T-helper 2 cell treated with Interferon-gamma antibody and Interleukin-4, amounts not matched to agents 100 ng/mL and 5 ng/mL, for 36 hours (primary cell): ENCODE data around the gene PLCB1. TPM values are rescaled to one million over a fixed set of nuclear protein-coding genes. Genes with fewer than 3 reads are reported as not detected.

Source experiments
- intact Hi-C: fragments of 100-400 bp; cut with micrococcal nuclease; formaldehyde crosslinking; loops from one replicate; pipeline ENCODE4 v1.15.1; 2023
- total RNA-seq: library from RNA; stranded (reverse); gene quantifications from 2 replicates; pipeline ENCODE4 v1.2.3, GENCODE V29; 2022

PLCB1 gene
- total RNA-seq, 1 donor from 2014 or later, result 0.75 TPM

DNA sequence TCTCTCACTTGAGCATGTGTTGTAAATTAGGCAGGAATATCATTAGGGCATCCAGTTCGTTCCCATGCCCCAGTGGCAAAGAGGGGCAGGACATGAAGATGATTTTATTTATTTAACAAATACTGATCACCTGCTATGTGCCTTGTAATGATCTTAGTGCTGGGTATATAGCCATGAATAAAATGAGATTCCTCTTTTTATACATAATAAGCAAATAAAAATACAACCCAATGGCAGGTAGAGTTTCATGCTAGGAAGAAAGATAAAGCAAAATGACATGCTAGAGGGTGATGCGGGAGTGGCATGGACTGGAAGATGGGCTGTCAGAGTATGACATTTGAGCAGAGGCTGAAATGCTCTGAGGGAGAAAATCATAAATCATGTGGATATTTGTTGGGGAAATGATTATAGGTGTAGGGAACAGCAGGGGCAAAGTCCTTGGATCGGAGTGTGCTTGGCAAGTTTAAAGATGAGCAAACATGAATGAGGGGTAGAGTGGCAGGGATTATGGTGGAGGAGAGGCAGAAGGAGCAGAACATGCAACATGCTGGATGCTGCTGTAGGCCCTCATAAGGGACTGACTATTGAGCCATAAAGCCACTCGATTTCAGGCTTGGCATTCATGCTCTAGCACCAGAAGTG lies 342.1 kb downstream of the PLCB1 start:
- intact Hi-C loops, result no loop called here

- intact Hi-C loops, result no loop called here
Measured at GRCh38 chr20:8476021-8476420, 344.0 kb downstream of the PLCB1 start.

- intact Hi-C loops, result no loop called here
Measured at GRCh38 chr20:8480597-8480996, 348.5 kb downstream of the PLCB1 start.

DNA sequence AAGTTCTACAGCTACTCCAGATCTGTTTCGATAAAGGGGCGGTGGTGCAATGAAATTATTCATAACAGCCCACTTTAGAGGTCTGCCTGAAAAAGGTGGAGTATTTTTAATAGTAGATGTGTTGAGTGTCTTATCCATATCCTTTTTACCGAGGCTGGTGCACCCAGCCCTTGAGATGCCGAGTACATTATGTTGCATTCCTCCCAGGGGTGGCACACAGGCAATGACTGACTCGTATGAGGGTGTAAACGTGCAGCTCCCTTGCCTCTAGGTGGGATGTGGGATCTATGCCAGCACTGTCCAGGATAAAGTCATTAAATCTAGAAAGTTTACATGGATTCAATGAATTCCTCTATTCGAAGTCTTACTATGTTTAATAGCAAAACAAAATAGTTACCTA lies 355.6 kb downstream of the PLCB1 start:
- intact Hi-C loops, result no loop called here

- intact Hi-C loops, result no loop called here
Measured at GRCh38 chr20:8489094-8489883, 357.2 kb downstream of the PLCB1 start.

DNA sequence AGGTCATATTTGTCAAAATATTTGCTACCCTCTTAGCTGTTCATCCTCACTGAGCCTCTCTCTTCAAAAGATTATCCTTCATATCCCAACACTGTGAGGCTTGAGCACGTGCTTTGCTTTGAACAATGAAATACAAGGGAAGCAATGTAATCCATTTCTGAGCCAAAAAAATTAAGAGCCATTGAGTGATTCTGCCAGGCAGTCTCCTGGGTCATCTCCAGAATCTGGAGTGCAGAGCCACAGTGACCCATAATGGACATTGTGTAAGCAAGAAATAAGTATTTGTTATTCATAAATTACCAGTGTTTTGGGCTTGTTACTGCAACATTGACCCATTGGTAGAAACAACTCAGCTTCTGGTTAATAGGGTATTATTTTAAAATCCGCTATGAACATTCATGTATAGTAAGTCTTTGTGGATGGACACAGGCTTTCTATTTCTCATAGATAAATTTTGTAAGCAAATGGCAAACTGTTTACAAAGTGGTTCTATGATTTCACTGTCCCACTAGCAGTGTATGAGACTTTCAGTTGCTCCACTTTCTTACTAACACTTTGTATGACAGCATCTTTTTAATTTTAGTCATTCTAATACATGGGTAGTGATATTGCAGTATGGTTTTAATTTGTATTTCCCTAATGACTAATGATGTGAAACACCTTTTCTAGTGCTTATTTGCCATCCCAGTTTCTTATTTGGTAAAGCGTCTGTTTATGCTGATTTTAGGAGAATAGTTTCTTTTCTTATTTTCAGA lies 358.2 kb downstream of the PLCB1 start:
- intact Hi-C loops, result no loop called here

DNA sequence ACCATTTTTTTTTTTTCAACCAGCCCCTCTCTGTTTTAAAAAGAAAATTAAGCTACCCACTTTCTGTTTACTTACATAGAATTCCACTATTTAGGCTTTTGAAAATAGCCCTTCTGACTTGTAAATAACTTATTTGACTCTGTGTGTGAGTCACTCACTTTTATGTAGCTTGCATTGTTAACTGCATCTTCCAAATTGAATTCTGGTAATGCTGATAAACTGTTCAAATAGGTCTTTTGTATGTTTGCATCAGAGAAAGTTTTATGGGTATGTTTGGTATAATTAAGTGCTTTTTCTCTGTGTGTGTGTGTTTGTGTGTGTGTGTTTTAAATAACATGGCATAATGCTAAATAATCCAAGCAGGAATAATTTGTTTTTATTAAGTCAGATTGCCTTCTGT lies 360.1 kb downstream of the PLCB1 start:
- intact Hi-C loops, result no loop called here

DNA sequence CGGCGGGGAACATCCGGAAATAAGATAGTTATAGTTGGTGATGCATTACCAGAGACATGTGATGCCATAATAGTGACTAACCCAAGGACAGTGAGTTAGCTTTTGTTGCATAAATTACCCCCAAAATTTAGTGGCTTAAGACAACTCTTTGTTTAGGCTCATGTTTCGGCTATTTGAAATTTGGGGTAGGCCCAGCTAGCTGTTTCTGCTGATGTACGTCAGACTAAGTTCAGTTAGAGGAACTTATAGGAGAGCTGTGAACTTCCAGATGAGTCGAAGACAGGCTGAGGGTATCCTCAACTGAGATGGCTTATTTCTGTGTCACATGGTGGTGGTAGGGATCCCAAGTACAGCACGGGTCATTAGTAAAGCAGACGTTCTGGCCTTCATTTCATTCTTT lies 366.5 kb downstream of the PLCB1 start:
- intact Hi-C loops, result no loop called here

- intact Hi-C loops, result no loop called here
Measured at GRCh38 chr20:8504030-8504429, 372.0 kb downstream of the PLCB1 start.

- intact Hi-C loops, result no loop called here
Measured at GRCh38 chr20:8505476-8506200, 373.6 kb downstream of the PLCB1 start.

- intact Hi-C loops, result no loop called here
Measured at GRCh38 chr20:8507231-8507630, 375.2 kb downstream of the PLCB1 start.

DNA sequence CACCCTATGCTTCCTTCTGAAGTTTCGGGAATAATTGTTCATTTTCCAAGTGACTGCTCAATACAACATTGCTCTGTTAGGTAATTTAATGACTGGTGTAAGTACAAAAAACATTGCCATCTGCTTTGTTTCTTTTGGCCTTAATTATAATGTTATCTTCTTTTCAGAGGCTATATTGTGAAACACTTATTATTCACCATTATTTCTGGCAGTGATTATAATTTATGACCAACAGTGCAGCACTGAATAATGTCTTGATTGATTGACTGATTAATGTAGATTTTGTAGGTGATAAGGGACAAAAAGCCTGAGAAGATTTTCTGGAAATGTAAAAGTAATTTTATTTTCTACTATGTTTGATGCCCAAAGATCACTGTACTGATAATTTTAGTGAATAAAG lies 377.7 kb downstream of the PLCB1 start:
- intact Hi-C loops, result no loop called here

- intact Hi-C loops, result no loop called here
Measured at GRCh38 chr20:8510808-8511207, 378.7 kb downstream of the PLCB1 start.

GRCh38 chr20:8512003-8512402 lies 379.9 kb downstream of the PLCB1 start:
- intact Hi-C loops, result no loop called here

DNA sequence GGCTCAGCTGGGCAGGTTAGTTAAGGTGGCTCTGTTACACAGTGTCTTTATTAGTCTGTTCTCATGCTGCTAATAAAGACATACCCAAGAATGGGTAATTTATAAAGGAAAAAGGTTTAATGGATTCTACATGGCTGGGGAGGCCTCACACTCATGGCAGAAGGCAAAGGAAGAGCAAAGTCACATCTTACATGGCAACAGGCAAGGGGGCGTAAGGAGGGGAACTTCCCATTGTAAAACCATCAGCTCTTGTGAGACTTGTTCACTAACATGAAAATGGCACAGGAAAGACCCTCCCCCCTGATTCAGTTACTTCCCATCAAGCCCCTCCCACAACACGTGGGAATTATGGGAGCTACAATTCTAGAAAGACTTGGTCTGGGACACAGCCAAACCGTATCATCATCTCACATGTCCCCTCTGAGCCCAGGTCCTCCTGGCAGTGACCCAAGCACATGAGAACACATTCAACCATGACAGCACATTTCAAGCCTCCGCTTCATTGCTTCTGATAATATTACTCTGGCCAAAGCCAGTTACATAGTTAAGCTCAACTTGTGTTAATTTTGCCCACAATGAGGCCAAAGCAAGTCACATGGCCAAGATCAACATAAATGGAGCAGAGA lies 383.9 kb downstream of the PLCB1 start:
- intact Hi-C loops, result no loop called here

GRCh38 chr20:8518878-8519277 lies 386.8 kb downstream of the PLCB1 start:
- intact Hi-C loops, result no loop called here

- intact Hi-C loops, result no loop called here
Measured at GRCh38 chr20:8519887-8520286, 387.8 kb downstream of the PLCB1 start.

DNA sequence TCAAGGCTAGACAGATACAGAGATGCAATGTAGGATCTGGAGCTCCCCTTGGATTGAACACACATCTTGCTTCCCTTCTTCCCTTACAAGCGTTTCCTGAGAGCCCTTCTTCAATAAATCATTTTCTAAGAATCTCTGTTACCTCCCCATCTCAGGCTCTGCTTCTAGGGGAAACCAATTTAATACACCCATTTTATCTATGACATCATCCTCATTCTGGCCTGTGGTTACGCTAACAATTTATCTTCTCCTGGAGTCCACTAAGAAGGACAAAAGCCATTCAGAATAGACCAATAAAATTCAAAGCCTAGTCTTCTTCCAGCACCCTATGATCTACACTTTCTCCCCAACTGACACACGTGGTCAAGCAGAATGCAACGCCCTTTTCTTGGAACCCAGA lies 390.1 kb downstream of the PLCB1 start:
- intact Hi-C loops, result no loop called here

DNA sequence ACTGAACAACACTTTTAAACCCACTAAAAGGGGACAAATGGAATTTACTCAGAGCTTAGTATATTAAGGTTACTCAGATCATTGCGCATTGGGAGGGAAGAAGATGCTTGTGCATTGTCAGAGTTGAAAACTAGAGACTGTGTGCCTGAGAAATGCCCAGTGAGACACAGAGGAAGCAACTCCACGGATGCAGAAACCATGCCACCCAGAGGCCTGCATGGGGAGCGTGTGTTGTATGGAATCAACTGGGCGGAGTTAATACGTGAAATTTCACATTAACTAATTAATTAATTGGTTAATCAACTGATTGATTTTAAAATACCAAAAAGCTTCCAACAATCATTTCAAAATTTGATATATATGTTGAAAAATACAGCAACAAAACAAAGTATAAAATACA lies 391.6 kb downstream of the PLCB1 start:
- intact Hi-C loops, result no loop called here

GRCh38 chr20:8524101-8525016 lies 392.3 kb downstream of the PLCB1 start:
- intact Hi-C loops, result no loop called here
